Esophagus squamous epithelium (tissue), 4 donors: ENCODE data around the gene MAN1B1.

ENCODE experiments used
- CTCF ChIP-seq, 6 experiments: fragments of 450-650 bp in 4 of 6; fragments of 200-600 bp in 2 of 6; sonication (generic) in 2 of 6; IDR thresholded peaks; one replicate each; pipeline ENCODE4 v1.5.1; 2016 to 2019; ENCODE audit warnings: antibody characterized with exemption in 6 of 6, mild to moderate bottlenecking in 4 of 6, moderate library complexity in 4 of 6
- POLR2A ChIP-seq, 4 donors: fragments of 450-650 bp; IDR thresholded peaks; one replicate each; pipeline ENCODE4 v1.6.1; 2017; ENCODE audit warnings: antibody characterized with exemption in 4 of 4, mild to moderate bottlenecking in 4 of 4, moderate library complexity in 3 of 4

GRCh38 chr9:137103206-137103999, 16.6 kb downstream of the MAN1B1 start:
- TF ChIP-seq CTCF (IDR thresholded peaks at IDR 0.05) (no peak), POLR2A (IDR thresholded peaks at IDR 0.05) (no peak)
